Liver (tissue), 9 donors: ENCODE measurements around the gene PCED1B. TPM values are rescaled to one million over a fixed set of nuclear protein-coding genes. Genes with fewer than 3 reads are reported as not detected.
"Not testable (repeated sequence)": the region's sequence is repeated elsewhere in the genome, so short reads cannot be mapped to it uniquely, and the experiment has no call there.

Experiments
- DNase-seq: peaks from one replicate; pipeline ENCODE4 v3.0.0-alpha.2; 2017; ENCODE audit warnings: low spot score
- H3K27ac ChIP-seq, 2 donors: one replicate each; pipeline ENCODE4 v1.7.0; 2013; ENCODE audit warnings: inconsistent platforms in 2 of 2, low read length in 2 of 2, control low read depth in 1 of 2, low read depth in 1 of 2, mild to moderate bottlenecking in 1 of 2
- H3K27me3 ChIP-seq, 4 donors: one replicate each; pipeline versions ENCODE4 v1.6.1 to v1.7.0; 2013; ENCODE audit warnings: low read length in 3 of 4, inconsistent platforms in 1 of 4, mild to moderate bottlenecking in 1 of 4, moderate library complexity in 1 of 4; ENCODE audit not compliant: control insufficient read depth in 4 of 4, insufficient read depth in 4 of 4
- H3K36me3 ChIP-seq, 4 donors: one replicate each; pipeline versions ENCODE4 v1.6.1 to v1.7.0; 2013; ENCODE audit warnings: low read length in 3 of 4, mild to moderate bottlenecking in 3 of 4, low read depth in 1 of 4, moderate library complexity in 1 of 4; ENCODE audit not compliant: control insufficient read depth in 4 of 4, insufficient read depth in 3 of 4
- H3K4me1 ChIP-seq, 4 donors: one replicate each; pipeline versions ENCODE4 v1.6.1 to v1.7.0; 2013; ENCODE audit warnings: low read length in 3 of 4, mild to moderate bottlenecking in 3 of 4, moderate library complexity in 1 of 4; ENCODE audit not compliant: control insufficient read depth in 4 of 4, insufficient read depth in 4 of 4
- H3K4me3 ChIP-seq, 3 donors: one replicate each; pipeline versions ENCODE4 v1.6.1 to v1.7.0; 2013; ENCODE audit warnings: low read length in 3 of 3, control low read depth in 1 of 3, low read depth in 1 of 3, mild to moderate bottlenecking in 1 of 3
- H3K9ac ChIP-seq, 2 donors: one replicate each; pipeline ENCODE4 v1.7.0; 2013; ENCODE audit warnings: low read length in 2 of 2, mild to moderate bottlenecking in 2 of 2, moderate library complexity in 2 of 2, control low read depth in 1 of 2, low read depth in 1 of 2
- H3K9me3 ChIP-seq, 4 donors: one replicate each; pipeline versions ENCODE4 v1.6.1 to v1.7.0; 2013; ENCODE audit warnings: low read length in 3 of 4; ENCODE audit not compliant: control insufficient read depth in 4 of 4
- EGR1 ChIP-seq, 2 donors: IDR thresholded peaks; 2 replicates each; pipeline ENCODE4 v1.6.1; 2016 to 2018; ENCODE audit warnings: antibody characterized with exemption in 2 of 2, low read depth in 2 of 2
- FOXA2 ChIP-seq: IDR thresholded peaks from 2 replicates; pipeline ENCODE4 v1.6.1; 2016; ENCODE audit warnings: antibody characterized with exemption
- GABPA ChIP-seq, 2 donors: IDR thresholded peaks in 1 of 2; conservative IDR thresholded peaks in 1 of 2; 2 replicates each; pipeline ENCODE4 v1.6.1; 2016; ENCODE audit warnings: antibody characterized with exemption in 2 of 2, mild to moderate bottlenecking in 1 of 2, moderate library complexity in 1 of 2
- JUND ChIP-seq, 2 donors: IDR thresholded peaks; 2 replicates each; pipeline ENCODE4 v1.6.1; 2016; ENCODE audit warnings: antibody characterized with exemption in 2 of 2
- MAX ChIP-seq: IDR thresholded peaks from 2 replicates; pipeline ENCODE4 v1.6.1; 2016; ENCODE audit warnings: antibody characterized with exemption
- REST ChIP-seq: IDR thresholded peaks from 2 replicates; pipeline ENCODE4 v1.6.1; 2016; ENCODE audit warnings: antibody characterized with exemption, mild to moderate bottlenecking
- SP1 ChIP-seq: IDR thresholded peaks from 2 replicates; pipeline ENCODE4 v1.6.1; 2018; ENCODE audit warnings: antibody characterized with exemption, mild to moderate bottlenecking
- WGBS: extraction: QIAGEN DNeasy Blood & Tissue Kit; methylation state at CpG from one replicate; pipeline ENCODE4 v1.1.7; 2013; 5-methylcytosine and 5-hydroxymethylcytosine counted together
- polyA plus RNA-seq, 2 donors: library from polyadenylated mRNA; stranded (reverse) in 1 of 2; unstranded in 1 of 2; fragments of 200-250 nt in 1 of 2; fragments of >200 nt in 1 of 2; fragmentation: Nextera tagmentation in 1 of 2; extraction: Ambion mirVana in 1 of 2; gene quantifications; one replicate each; pipeline versions ENCODE4 v1.2.1 to v1.2.3, GENCODE V29; 2013 to 2015
- total RNA-seq, 2 donors: library from RNA; depleted of rRNA; stranded (reverse); fragments of >200 nt; gene quantifications; one replicate each; pipeline ENCODE4 v1.2.3, GENCODE V29; 2014
- donor health status: healthy.
- donor health status: healthy.
- donor health status: healthy.
- donor health status: healthy.
- donor health status: healthy.

The PCED1B gene
- total and polyA plus RNA-seq, 4 donors: 0.51 to 1.8 (median 1.1) TPM

GRCh38 chr12:47055856-47056255, 23.6 kb upstream of the PCED1B start:
- H3K4me3 ChIP-seq, H3K4me1 ChIP-seq, H3K27ac ChIP-seq, H3K9ac ChIP-seq, DNase-seq, H3K9me3 ChIP-seq, H3K36me3 ChIP-seq, H3K27me3 ChIP-seq: not testable (repeated sequence)
- 68% methylated on average over 3 of the region's 3 CpGs for WGBS

GRCh38 chr12:47056944-47057343, 22.5 kb upstream of the PCED1B start:
- DNase-seq, H3K27ac ChIP-seq: not testable (repeated sequence)

GRCh38 chr12:47058640-47059039, 20.8 kb upstream of the PCED1B start:
- not testable (repeated sequence) for H3K36me3 ChIP-seq, H3K27ac ChIP-seq, DNase-seq, H3K4me1 ChIP-seq, H3K9me3 ChIP-seq, H3K27me3 ChIP-seq, H3K9ac ChIP-seq, H3K4me3 ChIP-seq
- WGBS: 94% methylated on average over 2 of the region's 2 CpGs

More at GRCh38 chr12:47056944-47057343, 22.5 kb upstream of the PCED1B start:
- H3K9me3 ChIP-seq, H3K27me3 ChIP-seq, H3K9ac ChIP-seq, H3K36me3 ChIP-seq, H3K4me1 ChIP-seq, H3K4me3 ChIP-seq: not testable (repeated sequence)
- WGBS: 81% methylated on average over 12 of the region's 12 CpGs

GRCh38 chr12:47065546-47065945, 13.9 kb upstream of the PCED1B start:
- TF ChIP-seq MAX: no peak
- no peak for TF ChIP-seq FOXA2
- no peak for TF ChIP-seq SP1
- no peak for TF ChIP-seq EGR1 (IDR thresholded peaks at IDR 0.05; ENCODE audit: low read depth in 2 of 2)
- no peak for TF ChIP-seq GABPA (IDR thresholded peaks at IDR 0.05 in 1 of 2, conservative IDR thresholded peaks at IDR 0.05 in 1 of 2)
- no peak for TF ChIP-seq REST
- no peak for TF ChIP-seq JUND (IDR thresholded peaks at IDR 0.05)
- H3K27ac ChIP-seq: no peak overlapping the region
- no peaks in the 10 kb centered on the region for H3K9me3 ChIP-seq
- peaks cover 0 to 2% (median 0%) of the 10 kb centered on the region in 4 donors for H3K4me1 ChIP-seq
- 94% methylated on average over 1 of the region's 1 CpG for WGBS
- no peak for DNase-seq
- no peak overlapping the region for H3K4me3 ChIP-seq
- no peaks in the 10 kb centered on the region for H3K36me3 ChIP-seq
- H3K27me3 ChIP-seq: no peaks in the 10 kb centered on the region
- H3K9ac ChIP-seq: no peak overlapping the region
